GM12891 (cell line): ENCODE results near the gene CRYM. TPM values are rescaled to one million over a fixed set of nuclear protein-coding genes. Genes with fewer than 3 reads are reported as not detected.
"Not testable (repeated sequence)": the region's sequence is repeated elsewhere in the genome, so short reads cannot be mapped to it uniquely, and the experiment has no call there.

Experiments
- DNase-seq: peaks from one replicate; pipeline ENCODE4 v3.0.0; 2011; ENCODE audit warnings: low spot score; ENCODE audit not compliant: insufficient read length
- FAIRE-seq: peaks from 2 replicates; lab custom pipeline; 2011; peaks lifted over from hg19 to GRCh38; lab: Jason Lieb, UNC
- PAX5 ChIP-seq: IDR thresholded peaks from 2 replicates; pipeline ENCODE4 v1.6.1; 2011; ENCODE audit warnings: low read length, moderate library complexity, mild to moderate bottlenecking; ENCODE audit not compliant: insufficient read depth, severe bottlenecking
- POLR2A ChIP-seq: IDR thresholded peaks from 2 replicates; pipeline ENCODE4 v1.6.1; 2011; ENCODE audit warnings: low read depth, low read length, control low read depth
- POLR2AphosphoS5 ChIP-seq: IDR thresholded peaks from 2 replicates; pipeline ENCODE4 v1.6.1; 2011; ENCODE audit warnings: low read depth, low read length, control low read depth
- POU2F2 ChIP-seq: IDR thresholded peaks from 2 replicates; pipeline ENCODE4 v1.6.1; 2011; ENCODE audit warnings: low read depth, mild to moderate bottlenecking, control low read depth, low read length, moderate library complexity
- SPI1 ChIP-seq: IDR thresholded peaks from 2 replicates; pipeline ENCODE4 v1.6.1; 2011; ENCODE audit warnings: low read depth, low read length, control low read depth
- TAF1 ChIP-seq: IDR thresholded peaks from 2 replicates; pipeline ENCODE4 v1.6.1; 2011; ENCODE audit warnings: low read depth, low read length, control low read depth
- polyA plus RNA-seq: library from polyadenylated mRNA; unstranded; fragments of >200 nt; gene quantifications from one replicate; pipeline ENCODE4 v1.2.1, GENCODE V29; 2012; ENCODE audit warnings: low read depth, missing spikeins, inconsistent platforms; ENCODE audit not compliant: missing spikeins

CRYM gene
- polyA plus RNA-seq = 3.5 TPM

DNA sequence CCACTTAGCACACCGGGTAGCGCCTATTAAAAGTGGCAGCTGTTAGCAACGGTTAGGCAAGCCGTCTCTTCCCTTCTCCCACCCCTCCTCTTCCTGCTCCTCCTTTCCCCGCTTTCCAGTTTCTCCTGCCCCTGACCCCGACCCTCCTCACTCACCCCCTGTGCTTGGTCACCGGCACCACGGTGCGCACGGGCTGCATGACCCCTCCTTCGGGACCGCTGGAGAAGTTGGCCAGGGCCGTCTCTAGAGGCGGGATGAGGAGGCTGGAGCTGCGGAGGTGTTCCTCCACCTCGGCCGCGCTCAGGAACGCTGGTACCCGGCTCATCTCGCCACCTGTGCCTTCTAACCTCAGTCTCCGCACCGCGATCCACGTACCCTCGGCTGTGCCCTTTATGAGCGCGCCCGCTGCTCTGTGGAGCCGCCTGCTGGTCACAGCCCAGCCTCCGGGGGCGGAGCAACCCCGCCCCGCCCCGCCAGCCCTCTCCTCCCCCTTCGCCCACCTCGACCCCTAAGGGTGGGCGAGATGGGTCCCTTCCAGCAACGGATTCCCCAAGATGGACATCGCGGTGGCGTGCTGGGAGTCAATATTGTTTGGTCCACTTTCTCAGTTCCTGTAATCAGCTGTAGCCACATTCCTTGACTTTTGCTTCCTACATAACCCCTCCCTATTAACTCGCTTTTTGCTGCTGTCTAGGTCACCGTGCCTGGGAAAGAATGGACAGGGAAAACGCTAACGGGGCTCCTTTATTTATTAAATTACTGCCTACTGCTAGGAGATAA, at the start of gene CRYM:
TSS of gene CRYM (minus strand) at position 364 of the 780 bp plus-strand sequence. CDS start at position 325, 39 bp downstream.
- TF ChIP-seq POLR2AphosphoS5 (no peak), POLR2A (no peak), POU2F2 (no peak), PAX5 (no peak), SPI1 (no peak; the same call in 1 of the 2 replicates), TAF1 (no peak)
- peak; percentile 78 for FAIRE-seq
- peak; percentile 64 for DNase-seq

GRCh38 chr16:21327046-21327445, 49.0 kb upstream of the CRYM start:
- DNase-seq (no peak), FAIRE-seq (no peak)
- TF ChIP-seq TAF1 = no peak
- TF ChIP-seq PAX5 = no peak
- no peak for TF ChIP-seq POLR2AphosphoS5
- no peak for TF ChIP-seq POU2F2
- TF ChIP-seq SPI1 = no peak
- no peak for TF ChIP-seq POLR2A

GRCh38 chr16:21326459-21326858, 48.4 kb upstream of the CRYM start:
- no peak for TF ChIP-seq POLR2A
- FAIRE-seq = no peak
- no peak for DNase-seq

DNA sequence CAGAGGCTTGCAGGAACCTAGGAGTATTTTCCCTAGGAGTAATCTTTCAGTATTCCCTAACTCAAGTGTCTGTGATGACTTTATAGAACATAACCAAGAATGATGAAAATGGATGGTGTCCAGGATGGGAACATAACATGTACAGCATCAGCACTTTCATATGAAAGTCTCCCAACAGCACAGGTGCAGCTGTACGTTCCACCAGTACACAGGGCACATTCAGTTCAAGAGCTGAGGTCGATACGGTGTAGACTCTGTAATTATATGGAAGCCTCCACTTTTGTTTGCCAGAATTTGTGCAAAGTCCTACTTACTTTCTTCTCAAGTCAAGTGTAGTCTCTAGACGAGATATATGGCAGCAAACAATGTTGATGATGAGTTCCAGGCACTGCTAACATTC, 46.2 kb upstream of the CRYM start:
- DNase-seq (no peak), FAIRE-seq (no peak)
- TF ChIP-seq SPI1 = no peak
- no peak for TF ChIP-seq TAF1
- TF ChIP-seq PAX5 = no peak
- TF ChIP-seq POU2F2 = no peak
- TF ChIP-seq POLR2AphosphoS5 = no peak
- TF ChIP-seq POLR2A = no peak

GRCh38 chr16:21322251-21322650, 44.2 kb upstream of the CRYM start:
- not testable (repeated sequence) for FAIRE-seq, DNase-seq

- FAIRE-seq (no peak), DNase-seq (no peak)
- TF ChIP-seq POLR2A (no peak), POU2F2 (no peak), PAX5 (no peak), POLR2AphosphoS5 (no peak), SPI1 (no peak), TAF1 (no peak)
Observed at GRCh38 chr16:21321736-21322135, 43.6 kb upstream of the CRYM start.

DNA sequence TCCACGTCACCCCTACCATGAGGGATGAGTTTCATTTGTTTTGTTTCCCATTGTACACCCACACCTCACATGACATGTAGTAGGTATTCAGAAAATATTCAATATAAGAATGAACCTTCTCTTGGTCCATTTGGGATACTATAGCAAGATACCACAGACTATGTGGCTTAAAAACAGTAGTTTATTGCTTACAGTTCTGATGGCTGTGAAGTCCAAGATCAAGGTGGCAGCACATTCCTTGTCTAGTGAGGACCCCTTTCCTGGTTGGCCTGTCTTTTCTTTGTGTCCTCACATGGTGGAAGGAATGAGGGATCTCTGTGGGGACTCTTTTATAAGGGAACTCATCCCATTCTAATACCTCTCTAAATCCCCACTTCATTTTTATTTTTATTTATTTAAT, 36.2 kb upstream of the CRYM start:
- TF ChIP-seq POU2F2 = no peak
- no peak for TF ChIP-seq POLR2AphosphoS5
- TF ChIP-seq SPI1 = no peak
- no peak for TF ChIP-seq TAF1
- TF ChIP-seq PAX5 = no peak
- no peak for TF ChIP-seq POLR2A
- FAIRE-seq = no peak

DNA sequence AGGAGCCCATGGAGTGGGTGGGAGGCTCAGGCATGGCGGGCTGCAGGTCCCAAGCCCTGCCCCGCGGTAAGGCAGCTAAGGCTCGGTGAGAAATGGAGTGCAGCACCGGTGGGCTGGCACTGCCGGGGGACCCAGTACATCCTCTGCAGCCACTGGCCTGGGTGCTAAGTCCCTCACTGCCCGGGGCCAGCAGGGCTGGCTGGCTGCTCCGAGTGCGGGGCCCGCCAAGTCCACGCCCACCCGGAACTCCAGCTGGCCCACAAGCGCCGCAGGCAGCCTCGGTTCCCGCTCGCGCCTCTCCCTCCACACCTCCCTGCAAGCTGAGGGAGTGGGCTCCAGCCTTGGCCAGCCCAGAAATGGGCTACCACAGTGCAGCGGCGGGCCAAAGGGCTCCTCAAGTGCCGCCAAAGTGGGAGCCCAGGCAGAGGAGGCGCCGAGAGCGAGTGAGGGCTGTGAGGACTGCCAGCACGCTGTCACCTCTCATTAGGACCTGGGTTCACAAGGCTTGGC, 34.8 kb upstream of the CRYM start:
- not testable (repeated sequence) for DNase-seq, FAIRE-seq

More for the DNA sequence above, 36.2 kb upstream of the CRYM start:
- no peak for DNase-seq

DNA sequence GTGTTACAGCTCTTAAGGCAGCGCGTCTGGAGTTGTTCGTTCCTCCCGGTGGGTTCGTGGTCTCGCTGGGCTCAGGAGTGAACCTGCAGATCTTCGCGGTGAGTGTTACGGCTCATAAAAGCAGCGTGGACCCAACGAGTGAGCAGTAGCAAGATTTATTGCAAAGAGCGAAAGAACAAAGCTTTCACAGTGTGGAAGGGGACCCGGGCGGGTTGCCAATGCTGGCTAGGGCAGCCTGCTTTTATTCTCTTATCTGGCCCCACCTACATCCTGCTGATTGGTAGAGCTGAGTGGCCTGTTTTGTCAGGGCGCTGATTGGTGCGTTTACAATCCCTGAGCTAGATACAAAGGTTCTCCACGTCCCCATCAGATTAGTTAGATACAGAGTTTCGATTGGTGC, 34.0 kb upstream of the CRYM start:
- DNase-seq, FAIRE-seq: not testable (repeated sequence)

DNA sequence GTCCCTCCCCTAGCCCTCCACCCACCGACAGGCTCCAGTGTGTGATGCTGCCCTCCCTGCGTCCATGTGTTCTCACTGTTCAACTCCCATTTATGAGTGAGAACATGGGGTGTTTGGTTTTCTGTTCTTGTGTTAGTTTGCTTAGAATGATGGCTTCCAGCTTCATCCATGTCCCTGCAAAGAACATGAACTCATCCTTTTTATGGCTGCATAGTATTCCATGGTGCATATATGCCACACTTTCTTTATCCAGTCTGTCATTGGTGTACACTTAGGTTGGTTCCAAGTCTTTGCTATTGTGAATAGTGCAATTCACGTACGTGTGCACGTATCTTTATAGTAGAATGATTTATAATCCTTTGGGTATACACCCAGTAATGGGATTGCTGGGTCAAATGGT, 28.6 kb upstream of the CRYM start:
- not testable (repeated sequence) for DNase-seq, FAIRE-seq

DNA sequence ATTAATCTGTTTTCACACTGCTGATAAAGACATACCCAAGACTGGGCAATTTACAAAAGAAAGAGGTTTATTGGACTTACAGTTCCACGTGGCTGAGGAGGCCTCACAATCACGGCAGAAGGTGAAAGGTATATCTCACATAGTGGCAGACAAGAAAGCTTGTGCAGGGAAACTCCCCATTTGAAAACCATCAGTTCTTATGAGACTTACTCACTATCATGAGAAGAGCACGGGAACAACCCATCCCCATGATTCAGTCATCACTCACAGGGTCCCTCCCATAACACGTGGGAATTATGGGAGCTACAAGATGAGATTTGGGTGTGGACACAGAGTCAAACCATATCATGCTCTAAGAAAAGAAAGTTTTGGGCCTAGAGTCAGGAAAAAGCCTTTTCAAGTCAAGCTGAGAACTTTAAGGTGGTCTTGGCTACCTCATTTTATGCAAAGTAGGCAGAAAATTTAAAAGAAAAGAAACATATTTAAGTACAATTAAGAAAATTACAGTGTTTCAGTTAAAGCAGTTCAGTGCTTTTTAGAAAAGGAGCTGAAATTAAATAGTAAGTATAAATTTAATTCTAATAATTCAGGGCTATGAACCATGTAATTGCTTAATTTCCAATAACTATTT, 24.9 kb upstream of the CRYM start:
- DNase-seq (no peak), FAIRE-seq (peak; percentile 40)

More for the DNA sequence above, 24.9 kb upstream of the CRYM start:
- TF ChIP-seq POLR2A (no peak), TAF1 (no peak), POLR2AphosphoS5 (no peak), PAX5 (no peak), SPI1 (no peak), POU2F2 (no peak)
